GM23248 (cell line): ENCODE results near the gene NEDD9.

Source experiments
- EZH2 ChIP-seq: fragments of 200-600 bp; sonication (generic); IDR thresholded peaks from 2 replicates; pipeline ENCODE4 v1.6.1; 2018; ENCODE audit warnings: antibody characterized with exemption, mild to moderate bottlenecking; ENCODE audit not compliant: insufficient read depth, poor library complexity, severe bottlenecking
- EZH2phosphoT487 ChIP-seq: fragments of 200-600 bp; sonication (generic); IDR thresholded peaks from 2 replicates; pipeline ENCODE4 v1.6.1; 2018; ENCODE audit warnings: antibody characterized with exemption, moderate library complexity, mild to moderate bottlenecking, low read depth; ENCODE audit not compliant: insufficient read depth

GRCh38 chr6:11236915-11237314 lies 4.4 kb upstream of the NEDD9 start:
- TF ChIP-seq EZH2 (no peak), EZH2phosphoT487 (no peak)
